IPS DF 4.7 (cell line): ENCODE measurements around the gene DLEC1.
"Not testable (repeated sequence)": the region's sequence is repeated elsewhere in the genome, so short reads cannot be mapped to it uniquely, and the experiment has no call there.

Experiments
- DNase-seq: peaks from one replicate; pipeline ENCODE4 v3.0.0-alpha.2; 2013; ENCODE audit warnings: low spot score; ENCODE audit errors: extremely low read depth

The DLEC1 gene

GRCh38 chr3:38119821-38120692, 81.0 kb downstream of the DLEC1 start:
- DNase-seq, result no peak

- DNase-seq, result no peak
Observed at GRCh38 chr3:38120693-38121450, 81.9 kb downstream of the DLEC1 start.

DNA sequence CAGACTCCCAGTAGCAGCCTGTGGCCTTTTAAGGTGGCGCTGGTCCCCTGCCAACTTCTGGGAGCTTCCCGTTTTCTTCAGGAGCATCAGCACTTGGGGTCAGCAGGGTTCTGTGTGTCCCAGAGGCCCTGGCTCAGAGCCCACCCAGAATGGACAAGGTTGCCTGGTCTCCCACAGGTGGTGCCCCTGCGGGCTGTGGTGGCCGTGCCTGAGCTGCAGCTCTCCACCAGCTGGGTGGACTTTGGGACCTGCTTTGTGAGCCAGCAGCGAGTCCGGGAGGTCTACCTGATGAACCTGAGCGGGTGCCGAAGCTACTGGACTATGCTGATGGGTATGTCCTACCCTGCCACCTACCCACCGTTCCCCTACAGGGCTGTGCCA, 82.4 kb downstream of the DLEC1 start:
- no peak for DNase-seq

DNA sequence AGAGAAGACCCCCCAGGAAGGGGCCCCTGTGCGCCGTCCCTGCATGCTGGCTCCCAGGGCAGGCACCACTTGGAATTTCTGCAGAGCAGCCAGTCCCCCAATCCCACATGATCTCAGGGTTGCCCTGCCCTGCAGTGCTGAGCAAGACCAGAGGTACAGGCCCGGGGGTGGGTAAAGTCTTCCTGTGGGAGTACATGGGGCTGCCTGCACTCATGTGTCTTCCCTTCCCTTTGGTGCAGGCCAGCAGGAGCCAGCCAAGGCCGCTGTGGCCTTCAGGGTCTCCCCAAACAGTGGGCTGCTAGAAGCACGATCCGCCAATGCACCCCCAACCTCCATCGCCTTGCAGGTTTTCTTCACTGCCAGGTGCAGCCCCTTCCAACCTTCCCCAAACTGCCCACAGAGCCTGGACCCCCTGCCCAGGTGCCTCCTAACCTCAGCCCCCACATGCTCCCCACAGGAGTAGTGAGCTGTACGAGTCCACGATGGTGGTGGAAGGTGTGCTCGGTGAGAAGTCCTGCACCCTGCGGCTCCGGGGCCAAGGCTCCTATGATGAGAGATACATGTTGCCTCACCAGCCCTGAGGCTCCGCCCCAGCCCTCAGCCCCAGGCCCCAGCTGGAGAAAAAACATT, 82.9 kb downstream of the DLEC1 start:
- no peak for DNase-seq

DNA sequence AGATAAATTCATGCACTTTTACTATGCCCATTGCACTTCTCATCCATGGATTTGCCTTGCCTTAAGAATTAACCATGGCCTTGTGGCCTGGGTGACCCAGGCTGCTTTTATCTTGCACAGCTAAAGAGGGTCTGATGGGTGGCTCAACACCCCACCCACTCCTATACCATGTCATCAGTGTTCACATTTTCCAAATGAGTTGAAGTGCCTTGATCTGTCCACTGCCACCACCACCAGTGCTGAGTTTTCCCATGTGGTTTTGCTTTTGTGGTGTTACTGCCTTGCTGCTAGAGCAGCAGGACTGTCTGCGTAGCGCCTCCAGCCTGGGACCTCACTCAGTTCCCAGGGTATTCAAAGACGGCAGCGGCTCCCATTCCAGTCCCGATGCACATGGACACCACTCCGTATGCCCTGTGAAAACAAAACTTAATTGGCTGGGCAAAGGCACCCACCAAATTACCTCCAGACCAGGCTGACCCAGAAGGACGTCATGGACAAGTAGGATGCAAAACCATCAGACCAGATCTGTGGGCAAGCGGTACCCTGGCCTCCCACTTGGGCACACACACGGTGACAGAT, 83.8 kb downstream of the DLEC1 start:
- no peak for DNase-seq

DNA sequence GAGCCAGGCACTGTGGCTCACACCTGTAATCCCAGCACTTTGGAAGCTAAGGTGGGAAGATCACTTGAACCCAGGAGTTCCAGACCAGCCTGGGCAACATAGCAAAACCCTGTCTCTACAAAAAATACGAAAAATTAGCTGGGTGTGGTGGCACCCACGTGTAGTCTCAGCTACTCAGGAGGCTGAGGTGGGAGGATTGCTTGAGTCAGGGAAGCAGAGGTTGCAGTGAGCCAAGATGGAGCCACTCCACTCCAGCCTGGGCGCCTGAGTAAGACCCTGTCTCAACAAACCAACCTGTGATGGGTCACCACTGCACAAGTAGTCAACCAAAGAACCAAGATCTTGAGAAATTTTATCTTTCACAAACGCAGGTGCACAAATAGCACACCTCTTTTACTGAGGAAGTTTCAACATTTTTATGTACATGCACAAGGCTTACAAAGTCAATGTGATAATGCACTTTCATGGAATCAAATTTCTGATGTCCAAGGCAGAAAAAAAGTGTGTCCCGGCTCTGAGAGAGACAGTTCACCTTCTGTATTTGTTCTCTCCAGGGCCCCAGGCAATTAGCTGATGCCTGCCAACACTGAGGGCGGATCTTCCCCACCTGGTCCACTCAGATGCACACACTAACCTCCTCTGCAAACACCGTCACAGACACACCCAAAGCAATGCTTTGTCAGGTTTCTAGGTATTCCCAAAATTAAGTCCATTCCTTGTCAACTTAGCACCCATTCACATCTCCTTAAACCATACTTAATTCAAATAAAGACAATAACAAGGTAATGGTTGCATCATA, 85.5 kb downstream of the DLEC1 start:
- DNase-seq, result no peak

DNA sequence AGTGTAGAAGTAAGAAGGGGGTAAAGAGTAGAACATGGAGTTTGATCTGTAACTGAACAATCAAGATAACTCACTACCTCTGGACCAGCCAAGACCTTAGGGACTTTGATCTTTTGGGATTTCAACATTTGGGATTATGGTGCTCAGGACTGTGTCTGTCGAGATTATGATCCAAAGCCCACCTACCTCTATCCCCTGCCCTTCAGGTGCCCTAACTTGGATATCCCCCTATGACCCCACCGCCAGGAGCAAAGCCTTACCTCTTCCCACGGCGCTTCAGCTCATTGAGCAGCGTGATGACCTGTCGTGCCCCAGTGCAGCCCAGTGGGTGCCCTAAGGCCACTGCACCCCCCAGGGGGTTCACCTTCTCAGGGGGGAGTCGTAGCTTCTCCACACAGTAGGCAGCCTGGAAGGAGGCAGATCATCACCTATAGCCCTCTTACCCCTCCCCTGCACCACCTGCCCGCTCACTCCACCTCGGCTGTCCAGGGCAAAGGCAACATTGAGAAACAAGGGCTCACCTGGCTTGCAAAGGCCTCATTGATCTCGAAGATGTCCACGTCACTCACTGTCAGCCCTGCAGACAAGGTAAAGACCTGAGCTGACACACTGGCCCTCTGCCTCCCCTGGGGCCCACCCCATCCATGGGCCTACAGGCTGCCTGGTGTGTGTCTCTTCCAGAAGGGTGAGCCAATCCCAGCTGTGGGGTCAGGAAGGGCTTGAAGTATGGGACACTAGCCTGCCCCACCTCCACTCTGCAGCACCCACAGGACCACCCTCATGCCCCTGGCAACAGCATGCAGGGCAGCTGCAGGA, 86.5 kb downstream of the DLEC1 start:
- no peak for DNase-seq

GRCh38 chr3:38126121-38126892, 87.3 kb downstream of the DLEC1 start:
- DNase-seq, result no peak

DNA sequence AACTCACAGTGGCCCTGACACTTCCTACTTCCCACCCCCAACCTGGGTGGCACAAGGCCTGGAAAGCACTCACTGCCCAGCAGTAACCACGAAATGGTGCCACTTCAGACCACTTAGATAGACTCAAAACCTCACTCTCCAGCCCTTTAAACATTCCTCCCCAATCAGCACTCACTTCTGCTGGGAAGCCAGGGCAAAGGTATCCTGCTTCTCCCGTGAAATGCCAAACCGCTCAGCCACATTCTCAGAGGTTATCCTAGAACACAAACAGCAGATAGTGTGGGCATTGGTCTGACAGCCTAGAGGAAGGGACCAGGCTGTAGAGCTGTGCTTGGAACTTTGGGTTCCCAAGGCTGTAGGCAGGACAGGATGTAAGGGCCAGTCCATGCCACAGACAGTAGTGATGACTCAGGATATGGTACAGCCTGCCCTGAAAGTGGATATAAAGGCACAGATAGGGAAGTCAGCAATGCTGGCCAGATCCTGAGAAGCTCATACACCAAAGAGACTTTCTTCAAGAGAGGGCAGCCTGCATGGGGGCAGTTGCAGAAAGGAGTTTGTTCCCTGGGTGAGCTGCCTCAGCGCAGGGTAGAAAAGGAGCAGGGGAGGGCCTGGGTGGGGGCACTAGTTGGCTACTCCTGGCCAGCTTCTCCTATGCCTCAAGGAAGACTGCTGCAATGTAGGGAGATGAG, 88.7 kb downstream of the DLEC1 start:
- no peak for DNase-seq

DNA sequence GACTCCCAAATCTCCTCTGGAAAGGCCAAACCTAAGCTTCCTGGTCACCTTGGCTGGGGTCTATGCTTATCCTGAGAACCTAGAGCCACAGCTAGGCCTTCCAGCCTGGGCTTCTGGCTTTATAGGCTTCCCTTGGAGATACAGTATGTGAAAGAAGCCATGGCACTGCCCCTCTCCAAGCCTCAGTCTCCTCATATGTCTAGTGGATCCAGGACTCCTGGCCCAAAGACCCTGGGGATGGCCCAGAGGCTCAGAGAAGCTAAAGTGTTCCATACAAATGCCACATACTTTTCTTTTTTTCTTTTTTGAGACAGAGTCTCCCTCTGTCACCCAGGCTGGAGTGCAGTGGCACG, 89.3 kb downstream of the DLEC1 start:
- no peak for DNase-seq

- DNase-seq, result no peak
Observed at GRCh38 chr3:38129058-38129457, 90.0 kb downstream of the DLEC1 start.

DNA sequence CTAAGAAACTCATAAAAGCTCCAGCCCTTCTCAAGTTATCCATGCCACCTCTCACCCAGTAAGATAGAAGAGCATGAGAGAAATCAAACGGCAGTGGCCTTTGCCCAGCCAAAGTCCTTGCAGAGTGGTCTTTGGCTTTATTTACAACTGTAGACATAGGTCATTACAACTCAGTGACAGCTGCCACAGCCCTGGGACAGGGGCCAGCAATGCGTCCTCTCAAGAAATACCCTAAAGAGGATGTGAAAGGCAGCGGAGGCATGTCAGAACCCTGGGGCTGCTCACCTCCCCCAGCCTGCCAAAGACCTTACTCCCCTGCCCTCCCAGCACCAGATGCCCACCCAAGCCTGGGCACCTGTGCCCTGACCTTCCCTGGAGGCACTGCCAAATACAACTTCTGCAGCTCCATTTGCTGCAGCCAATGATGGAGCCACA, 91.6 kb downstream of the DLEC1 start:
- DNase-seq, result no peak

DNA sequence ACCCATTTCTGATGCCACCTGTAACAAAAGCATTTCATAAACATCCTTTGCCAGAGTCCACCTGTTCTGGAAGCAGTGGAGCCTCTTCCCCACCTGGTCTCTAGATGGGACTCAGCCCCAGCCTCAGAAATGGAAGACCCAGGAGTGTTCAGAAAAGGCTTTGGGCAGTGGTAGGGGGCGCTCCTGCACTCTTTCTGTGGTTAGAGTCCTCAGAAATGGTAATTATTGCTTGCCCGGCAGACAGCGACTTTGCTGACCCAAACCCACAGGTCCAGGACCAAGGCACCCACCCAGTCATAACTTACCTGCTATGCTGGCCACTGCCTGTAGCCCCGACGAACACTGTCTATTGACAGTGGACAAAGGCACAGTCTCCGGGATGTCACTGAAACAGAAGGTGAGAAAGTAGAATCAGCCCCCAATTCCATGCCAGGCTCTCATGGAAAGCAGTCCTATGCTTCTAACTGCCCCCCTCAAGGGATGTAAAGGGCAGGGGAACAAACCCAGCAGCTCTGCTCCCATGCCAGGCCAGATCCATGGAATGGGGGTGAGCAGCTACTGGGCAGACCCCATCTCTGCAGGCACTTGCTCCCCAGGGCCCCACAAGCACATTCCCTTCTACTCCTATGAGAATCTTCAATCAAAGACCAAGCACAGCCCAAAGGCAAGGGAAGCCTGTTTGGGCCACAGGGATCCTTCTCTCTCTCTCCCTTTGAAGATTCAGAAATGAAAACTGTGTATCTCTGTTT, 92.8 kb downstream of the DLEC1 start:
- no peak for DNase-seq

GRCh38 chr3:38133209-38133556, 94.2 kb downstream of the DLEC1 start:
- no peak for DNase-seq

DNA sequence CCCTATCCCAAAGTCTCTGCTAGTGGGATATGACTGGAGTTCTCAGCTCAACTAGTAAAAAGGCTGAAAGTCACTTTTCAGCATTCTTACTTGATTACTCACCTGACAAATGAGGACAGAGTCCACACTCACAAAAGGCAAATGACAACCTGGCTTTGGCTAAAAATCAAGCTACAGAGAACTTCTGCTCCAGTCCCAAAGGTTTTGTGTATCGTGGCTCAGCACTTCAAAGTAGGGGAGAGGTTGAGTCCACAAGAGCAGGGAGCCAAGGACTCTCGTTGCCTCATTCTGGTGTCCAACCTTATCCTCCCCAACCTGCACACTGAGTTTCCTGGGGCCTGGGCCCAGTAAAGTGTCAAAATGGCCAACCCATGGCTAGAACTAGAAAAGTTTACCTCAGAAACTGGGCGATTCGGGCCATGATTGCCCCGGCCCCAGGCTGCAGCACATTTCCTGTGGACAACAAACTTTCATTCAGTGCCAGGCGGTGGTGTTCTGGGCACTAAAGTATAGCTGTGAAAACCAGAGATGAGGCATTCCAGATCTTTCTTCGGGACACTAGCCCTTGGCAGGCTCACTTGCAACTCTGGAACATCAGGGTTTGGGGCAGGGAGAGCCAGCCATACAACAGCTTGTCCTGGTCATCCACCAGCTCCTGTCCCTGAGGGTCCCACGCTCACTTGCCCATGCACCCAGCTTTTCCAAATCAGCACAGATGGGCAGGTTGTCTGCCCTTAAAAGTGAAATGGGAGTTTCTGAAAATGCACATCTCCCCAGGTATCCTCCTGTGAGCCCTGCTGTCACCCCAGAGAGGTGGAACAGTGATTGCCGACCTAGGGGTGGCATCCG, 94.8 kb downstream of the DLEC1 start:
- DNase-seq, result no peak

DNA sequence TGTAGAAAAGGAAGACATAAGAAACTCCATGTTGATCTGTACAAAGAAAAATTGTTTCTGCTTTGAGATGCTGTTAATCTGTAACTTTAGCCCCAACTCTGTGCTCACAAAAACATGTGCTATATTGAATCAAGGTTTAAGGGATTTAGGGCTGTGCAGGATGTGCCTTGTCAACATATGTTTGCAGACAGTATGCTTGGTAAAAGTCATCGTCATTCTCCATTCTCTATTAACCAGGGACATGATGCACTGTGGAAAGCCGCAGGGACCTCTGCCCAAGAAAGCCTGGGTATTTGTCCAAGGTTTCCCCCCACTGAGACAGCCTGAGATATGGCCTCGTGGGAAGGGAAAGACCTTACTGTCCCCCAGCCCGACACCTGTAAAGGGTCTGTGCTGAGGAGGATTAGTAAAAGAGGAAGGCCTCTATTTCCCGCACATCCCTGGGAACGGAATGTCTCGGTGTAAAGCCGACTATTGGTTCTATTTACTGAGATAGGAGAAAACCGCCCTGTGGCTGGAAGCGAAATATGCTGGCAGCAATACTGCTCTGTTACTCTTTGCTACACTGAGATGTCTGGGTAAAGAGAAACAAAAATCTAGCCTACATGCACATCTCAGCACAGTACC, 95.6 kb downstream of the DLEC1 start:
- not testable (repeated sequence) for DNase-seq
